HG03442 (cell line): ENCODE measurements around the gene CMTM1.
"Not testable (repeated sequence)": the region's sequence is repeated elsewhere in the genome, so short reads cannot be mapped to it uniquely, and the experiment has no call there.

Experiments
- ATAC-seq: cut with Tn5 transposase; IDR thresholded peaks from one replicate; pipeline ENCODE4 v1.9.1; 2021; ENCODE audit warnings: mild to moderate bottlenecking, moderate library complexity; ENCODE audit not compliant: unreplicated experiment

CMTM1 gene

DNA sequence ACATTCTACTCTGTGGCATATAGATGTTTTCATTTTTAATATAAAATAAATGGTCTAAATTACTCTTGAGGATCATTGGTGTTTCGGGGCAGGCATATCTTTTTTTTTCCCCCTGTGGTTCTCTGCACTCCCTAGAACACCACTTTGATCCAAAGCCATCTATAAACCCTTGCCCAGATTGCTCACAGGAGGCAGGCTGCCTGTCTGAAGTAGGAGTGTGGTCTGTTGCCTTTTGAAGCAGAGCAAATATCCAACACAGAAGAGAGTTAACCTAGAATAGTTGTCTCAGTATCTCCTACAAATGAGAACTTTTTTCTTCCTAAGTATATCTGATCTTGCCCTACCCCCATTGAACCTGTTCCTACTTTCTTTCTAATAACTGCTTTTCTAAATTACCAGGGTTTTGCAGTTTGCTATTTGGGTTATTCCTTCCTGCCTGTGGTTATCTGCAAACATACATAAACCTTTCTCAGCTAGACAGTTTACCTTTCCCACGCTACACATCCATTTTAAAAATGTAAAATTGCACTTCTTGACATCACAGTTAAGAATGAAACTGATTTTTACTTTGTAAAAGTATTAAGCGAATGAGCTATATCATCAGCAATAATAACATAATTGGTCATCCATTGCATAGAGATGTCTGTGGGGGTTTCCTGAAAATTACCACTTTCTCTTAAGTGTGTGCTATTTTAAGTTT, 4.7 kb upstream of the CMTM1 start:
- no peak for ATAC-seq

DNA sequence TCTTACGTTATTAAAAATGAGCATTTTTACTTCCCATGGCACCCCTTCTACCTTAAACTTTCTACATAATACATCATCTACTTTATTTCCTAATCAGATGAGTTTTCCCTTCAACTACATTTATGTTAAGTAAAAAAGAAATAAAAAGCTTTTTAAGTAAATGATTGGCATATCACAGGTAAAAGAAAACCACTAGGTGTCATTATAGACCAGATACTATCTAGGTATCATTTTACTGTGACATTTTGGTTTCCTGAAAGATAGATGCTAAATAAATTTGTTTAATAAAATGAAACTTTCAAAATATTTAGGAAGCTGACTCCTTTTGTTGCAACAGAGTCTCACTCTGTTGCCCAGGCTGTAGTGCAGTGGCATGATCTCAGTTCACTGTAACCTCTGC, 3.8 kb upstream of the CMTM1 start:
- ATAC-seq = no peak

GRCh38 chr16:66562986-66563385, 3.3 kb upstream of the CMTM1 start:
- ATAC-seq = no peak

GRCh38 chr16:66563574-66564334, 2.5 kb upstream of the CMTM1 start:
- no peak for ATAC-seq

- ATAC-seq = not testable (repeated sequence)
Measured at GRCh38 chr16:66567270-66567669, 1.0 kb downstream of the CMTM1 start.

GRCh38 chr16:66568355-66568754, 2.1 kb downstream of the CMTM1 start:
- no peak for ATAC-seq

DNA sequence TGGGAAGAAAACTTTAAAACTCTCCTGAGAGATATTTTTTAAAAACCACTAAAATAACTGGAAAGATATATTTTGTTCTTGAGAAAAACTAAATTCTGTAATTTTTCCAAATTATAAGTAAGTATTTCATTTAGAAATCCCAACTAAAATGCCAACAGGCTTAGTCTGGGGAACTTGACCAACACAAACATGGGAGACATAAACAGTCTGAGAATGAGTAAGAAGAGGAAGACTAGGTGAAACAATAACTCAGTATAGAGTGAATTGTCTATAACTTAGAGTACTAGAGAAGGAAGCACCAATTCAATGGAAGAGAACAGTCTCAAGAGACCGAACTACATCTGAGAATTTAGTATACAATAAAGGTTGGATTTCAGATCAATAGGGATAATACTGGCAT, 2.9 kb downstream of the CMTM1 start:
- no peak for ATAC-seq

GRCh38 chr16:66569827-66570405, 3.7 kb downstream of the CMTM1 start:
- no peak for ATAC-seq

DNA sequence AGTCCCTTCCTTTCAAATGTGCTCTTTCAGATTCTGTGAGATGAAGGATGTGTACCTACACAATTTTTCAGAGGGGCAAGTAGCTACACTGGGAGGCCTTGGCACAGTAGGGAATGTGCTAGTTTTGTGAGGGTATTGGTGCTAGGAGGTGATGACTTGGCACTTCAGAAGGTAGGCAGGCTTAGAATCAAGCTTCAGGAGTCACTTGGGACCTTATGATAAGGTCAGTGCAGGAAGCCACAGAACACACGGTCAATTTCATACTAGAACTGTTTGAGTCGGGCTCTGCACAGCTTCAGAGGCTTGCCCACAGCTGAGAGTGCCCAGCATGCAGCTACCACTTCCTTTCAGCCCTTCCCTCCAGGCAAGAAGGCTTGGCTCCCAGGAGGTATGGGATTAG, 6.1 kb downstream of the CMTM1 start:
- no peak for ATAC-seq

DNA sequence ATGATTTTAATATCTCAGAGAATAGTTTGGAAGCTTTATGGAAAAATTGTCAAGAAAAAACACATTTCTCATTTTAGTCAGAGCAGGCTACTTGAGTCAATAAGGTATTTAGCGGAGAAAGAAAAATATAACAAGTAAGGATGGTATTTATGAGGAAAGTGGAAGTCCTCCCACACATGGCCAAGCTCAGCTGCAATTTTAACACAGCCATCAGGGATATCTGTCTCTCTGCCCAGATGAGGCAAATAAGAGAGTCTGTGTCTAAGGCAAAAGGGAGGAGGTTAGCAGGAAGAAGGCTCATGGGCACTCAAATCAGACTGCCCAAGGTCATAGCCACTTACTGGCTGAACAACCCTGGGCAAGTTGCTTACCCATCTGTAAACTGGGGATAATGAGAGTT, 7.8 kb downstream of the CMTM1 start:
- no peak for ATAC-seq

DNA sequence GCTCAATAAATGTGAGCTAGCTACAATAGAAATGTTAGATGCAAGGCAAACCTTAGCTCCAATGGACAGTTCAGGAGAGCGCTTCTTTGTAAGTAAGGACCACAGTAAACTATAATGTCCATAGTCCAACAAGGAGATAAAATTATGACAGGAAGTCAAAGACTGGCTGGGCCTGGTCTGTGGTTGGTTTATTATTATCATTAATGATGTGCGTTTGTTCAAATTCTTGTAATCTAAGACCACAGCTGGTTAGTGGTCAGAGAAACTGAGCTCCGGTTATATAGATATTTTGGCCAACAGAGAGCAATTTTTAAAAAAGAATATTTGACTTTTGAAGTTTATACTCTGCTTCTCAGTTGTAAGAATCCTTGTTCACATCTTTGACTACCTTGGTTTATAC, 8.3 kb downstream of the CMTM1 start:
- no peak for ATAC-seq

DNA sequence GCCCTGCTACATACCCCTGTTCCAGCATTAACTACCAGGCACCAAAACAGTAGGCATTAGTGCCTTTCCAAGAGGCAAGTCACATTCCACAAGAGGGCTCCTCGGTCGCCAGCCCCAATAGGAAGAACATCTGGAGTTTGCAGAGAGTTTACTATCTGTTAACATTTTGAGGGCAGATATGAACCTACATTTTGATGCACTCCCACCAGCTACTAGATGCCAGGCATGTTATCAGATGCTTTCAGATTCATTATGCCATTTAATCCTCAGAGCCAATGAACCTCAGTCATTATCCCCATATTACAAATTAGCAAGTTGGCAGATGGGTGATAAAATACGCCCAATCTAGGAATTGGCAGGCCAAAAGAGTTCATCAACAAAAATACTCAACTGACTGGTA, 8.8 kb downstream of the CMTM1 start:
- no peak for ATAC-seq

DNA sequence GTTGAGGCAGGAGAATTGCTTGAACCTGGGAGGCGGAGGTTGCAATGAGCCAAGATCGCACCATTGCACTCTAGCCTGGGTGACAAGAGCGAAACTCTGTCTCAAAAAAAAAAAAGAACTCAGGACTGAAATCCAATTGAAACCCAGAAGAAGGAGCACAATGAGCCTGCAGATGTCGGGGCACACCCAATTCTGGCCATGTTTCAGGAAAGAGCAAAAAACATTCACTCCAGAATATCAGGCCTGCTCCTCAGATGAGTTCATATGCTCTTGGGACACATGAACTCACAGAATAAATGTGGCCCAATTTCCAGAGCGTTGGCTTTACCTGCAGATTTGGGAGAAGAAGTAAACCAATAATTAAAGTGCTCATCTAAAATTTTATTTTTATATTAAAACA, 10.1 kb downstream of the CMTM1 start:
- ATAC-seq = no peak

- no peak for ATAC-seq
Measured at GRCh38 chr16:66578651-66579531, 12.7 kb downstream of the CMTM1 start, which contains the start of gene CMTM2. CMTM2 (plus strand) TSS chr16:66579463; CDS start chr16:66579608, 145 bp downstream.

DNA sequence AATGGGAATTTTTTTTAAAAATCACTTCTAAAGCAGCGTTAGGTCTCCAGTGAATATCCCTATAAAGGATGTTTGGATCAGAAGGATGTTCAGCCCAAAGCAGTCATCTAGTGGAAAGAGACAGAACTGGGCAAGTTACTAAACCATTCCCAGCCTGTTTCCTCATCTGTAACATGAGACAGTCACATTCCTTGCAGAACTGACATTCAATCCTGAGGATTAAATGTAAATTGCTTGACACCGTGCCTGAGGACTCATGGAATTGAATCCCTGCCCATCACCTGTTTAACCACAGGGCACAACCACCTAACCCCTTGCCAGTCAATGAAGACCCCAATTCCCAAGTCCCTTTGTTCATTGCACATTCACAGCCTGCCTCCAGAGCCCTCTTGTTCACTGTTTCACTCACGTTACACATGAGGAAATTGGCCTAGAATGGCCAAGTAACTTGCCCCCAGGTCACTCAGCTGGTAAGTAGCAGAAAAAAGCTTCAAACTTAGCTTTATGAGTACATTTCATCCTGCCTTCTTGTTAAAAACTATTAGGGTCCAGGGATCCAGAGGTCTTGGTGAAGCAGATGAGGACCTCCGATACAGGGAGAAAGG, 14.5 kb downstream of the CMTM1 start:
- no peak for ATAC-seq

- ATAC-seq = no peak
Measured at GRCh38 chr16:66581246-66581952, 15.2 kb downstream of the CMTM1 start.

- ATAC-seq = no peak
Measured at GRCh38 chr16:66585481-66586239, 19.4 kb downstream of the CMTM1 start.

DNA sequence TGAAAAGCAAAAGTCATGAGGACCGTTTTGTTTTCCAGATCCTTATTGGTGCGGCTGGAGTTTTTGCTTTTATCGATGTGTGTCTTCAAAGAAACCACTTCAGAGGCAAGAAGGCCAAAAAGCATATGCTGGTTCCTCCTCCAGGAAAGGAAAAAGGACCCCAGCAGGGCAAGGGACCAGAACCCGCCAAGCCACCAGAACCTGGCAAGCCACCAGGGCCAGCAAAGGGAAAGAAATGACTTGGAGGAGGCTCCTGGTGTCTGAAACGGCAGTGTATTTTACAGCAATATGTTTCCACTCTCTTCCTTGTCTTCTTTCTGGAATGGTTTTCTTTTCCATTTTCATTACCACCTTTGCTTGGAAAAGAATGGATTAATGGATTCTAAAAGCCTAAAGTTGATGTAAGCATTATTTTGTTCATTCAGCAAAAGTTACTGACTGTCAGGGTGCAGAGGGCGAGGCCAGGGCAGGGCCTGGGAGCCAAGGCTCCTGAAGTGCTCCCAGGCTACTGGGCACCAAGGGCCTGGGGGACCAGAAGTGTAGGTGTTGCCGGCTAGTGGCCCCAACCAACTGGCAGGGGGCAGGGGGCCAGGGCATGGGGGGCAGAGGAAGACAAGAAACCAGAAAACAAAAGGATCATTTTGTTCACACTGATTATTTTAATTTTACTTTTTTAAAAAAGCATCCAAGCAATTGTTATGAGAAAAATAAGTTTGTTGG, 21.8 kb downstream of the CMTM1 start:
- no peak for ATAC-seq
